ENCODE data around the gene PKD2L1.

- TF ChIP-seq ETS2 (tag; IDR thresholded peaks at IDR 0.05; ENCODE audit: borderline replicate concordance, poor library complexity, severe bottlenecking) = no peak
- TF ChIP-seq, protein P1, sequence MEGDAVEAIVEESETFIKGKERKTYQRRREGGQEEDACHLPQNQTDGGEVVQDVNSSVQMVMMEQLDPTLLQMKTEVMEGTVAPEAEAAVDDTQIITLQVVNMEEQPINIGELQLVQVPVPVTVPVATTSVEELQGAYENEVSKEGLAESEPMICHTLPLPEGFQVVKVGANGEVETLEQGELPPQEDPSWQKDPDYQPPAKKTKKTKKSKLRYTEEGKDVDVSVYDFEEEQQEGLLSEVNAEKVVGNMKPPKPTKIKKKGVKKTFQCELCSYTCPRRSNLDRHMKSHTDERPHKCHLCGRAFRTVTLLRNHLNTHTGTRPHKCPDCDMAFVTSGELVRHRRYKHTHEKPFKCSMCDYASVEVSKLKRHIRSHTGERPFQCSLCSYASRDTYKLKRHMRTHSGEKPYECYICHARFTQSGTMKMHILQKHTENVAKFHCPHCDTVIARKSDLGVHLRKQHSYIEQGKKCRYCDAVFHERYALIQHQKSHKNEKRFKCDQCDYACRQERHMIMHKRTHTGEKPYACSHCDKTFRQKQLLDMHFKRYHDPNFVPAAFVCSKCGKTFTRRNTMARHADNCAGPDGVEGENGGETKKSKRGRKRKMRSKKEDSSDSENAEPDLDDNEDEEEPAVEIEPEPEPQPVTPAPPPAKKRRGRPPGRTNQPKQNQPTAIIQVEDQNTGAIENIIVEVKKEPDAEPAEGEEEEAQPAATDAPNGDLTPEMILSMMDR (IDR thresholded peaks at IDR 0.05 in 2 of 3, conservative IDR thresholded peaks at IDR 0.05 in 1 of 3; ENCODE audit: insufficient read depth in 2 of 3, low read depth in 1 of 3, low read length in 3 of 3) = no peak
- no peak for TF ChIP-seq SRF (CRISPR knock-in tag; IDR thresholded peaks at IDR 0.05)
- TF ChIP-seq GTF2F1 (IDR thresholded peaks at IDR 0.05; ENCODE audit: low read depth, low read length) = no peak
- TF ChIP-seq GABPA (tag; conservative IDR thresholded peaks at IDR 0.05; ENCODE audit: low read depth) = no peak
- TF ChIP-seq MYNN (IDR thresholded peaks at IDR 0.05) = no peak
- no peak for TF ChIP-seq MYNN (CRISPR knock-in tag; IDR thresholded peaks at IDR 0.05)
- no peak for TF ChIP-seq POLR2A (conservative IDR thresholded peaks at IDR 0.05)
- TF ChIP-seq ZNF212 (CRISPR knock-in tag; IDR thresholded peaks at IDR 0.05) = no peak
- TF ChIP-seq, protein P2, sequence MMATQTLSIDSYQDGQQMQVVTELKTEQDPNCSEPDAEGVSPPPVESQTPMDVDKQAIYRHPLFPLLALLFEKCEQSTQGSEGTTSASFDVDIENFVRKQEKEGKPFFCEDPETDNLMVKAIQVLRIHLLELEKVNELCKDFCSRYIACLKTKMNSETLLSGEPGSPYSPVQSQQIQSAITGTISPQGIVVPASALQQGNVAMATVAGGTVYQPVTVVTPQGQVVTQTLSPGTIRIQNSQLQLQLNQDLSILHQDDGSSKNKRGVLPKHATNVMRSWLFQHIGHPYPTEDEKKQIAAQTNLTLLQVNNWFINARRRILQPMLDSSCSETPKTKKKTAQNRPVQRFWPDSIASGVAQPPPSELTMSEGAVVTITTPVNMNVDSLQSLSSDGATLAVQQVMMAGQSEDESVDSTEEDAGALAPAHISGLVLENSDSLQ (IDR thresholded peaks at IDR 0.05) = no peak
- TF ChIP-seq YY1 (IDR thresholded peaks at IDR 0.05; ENCODE audit: borderline replicate concordance in 1 of 3, control insufficient read depth in 1 of 3, extremely low read depth in 1 of 3, insufficient read depth in 3 of 3, insufficient read length in 1 of 3, insufficient replicate concordance in 2 of 3, low read depth in 1 of 3, low read length in 2 of 3) = no peak
- TF ChIP-seq, protein P3, sequence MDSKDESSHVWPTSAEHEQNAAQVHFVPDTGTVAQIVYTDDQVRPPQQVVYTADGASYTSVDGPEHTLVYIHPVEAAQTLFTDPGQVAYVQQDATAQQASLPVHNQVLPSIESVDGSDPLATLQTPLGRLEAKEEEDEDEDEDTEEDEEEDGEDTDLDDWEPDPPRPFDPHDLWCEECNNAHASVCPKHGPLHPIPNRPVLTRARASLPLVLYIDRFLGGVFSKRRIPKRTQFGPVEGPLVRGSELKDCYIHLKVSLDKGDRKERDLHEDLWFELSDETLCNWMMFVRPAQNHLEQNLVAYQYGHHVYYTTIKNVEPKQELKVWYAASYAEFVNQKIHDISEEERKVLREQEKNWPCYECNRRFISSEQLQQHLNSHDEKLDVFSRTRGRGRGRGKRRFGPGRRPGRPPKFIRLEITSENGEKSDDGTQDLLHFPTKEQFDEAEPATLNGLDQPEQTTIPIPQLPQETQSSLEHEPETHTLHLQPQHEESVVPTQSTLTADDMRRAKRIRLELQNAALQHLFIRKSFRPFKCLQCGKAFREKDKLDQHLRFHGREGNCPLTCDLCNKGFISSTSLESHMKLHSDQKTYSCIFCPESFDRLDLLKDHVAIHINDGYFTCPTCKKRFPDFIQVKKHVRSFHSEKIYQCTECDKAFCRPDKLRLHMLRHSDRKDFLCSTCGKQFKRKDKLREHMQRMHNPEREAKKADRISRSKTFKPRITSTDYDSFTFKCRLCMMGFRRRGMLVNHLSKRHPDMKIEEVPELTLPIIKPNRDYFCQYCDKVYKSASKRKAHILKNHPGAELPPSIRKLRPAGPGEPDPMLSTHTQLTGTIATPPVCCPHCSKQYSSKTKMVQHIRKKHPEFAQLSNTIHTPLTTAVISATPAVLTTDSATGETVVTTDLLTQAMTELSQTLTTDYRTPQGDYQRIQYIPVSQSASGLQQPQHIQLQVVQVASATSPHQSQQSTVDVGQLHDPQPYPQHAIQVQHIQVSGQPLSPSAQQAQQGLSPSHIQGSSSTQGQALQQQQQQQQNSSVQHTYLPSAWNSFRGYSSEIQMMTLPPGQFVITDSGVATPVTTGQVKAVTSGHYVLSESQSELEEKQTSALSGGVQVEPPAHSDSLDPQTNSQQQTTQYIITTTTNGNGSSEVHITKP (IDR thresholded peaks at IDR 0.05; ENCODE audit: partially characterized antibody) = no peak
Measured at GRCh38 chr10:100265821-100266485, 64.1 kb downstream of the PKD2L1 start.
